Stimulated activated CD8-positive, alpha-beta memory T cell treated with anti-CD3 and anti-CD28 coated beads, Interleukin-15, amount 100 ng/mL, for 4 hours (primary cell): Measurements from ENCODE around the gene FSTL4.
"Not testable (repeated sequence)": the region's sequence is repeated elsewhere in the genome, so short reads cannot be mapped to it uniquely, and the experiment has no call there.

Experiments
- DNase-seq, 2 donors: peaks; one replicate each; pipeline ENCODE4 v3.0.0-alpha.2; 2020; ENCODE audit warnings: low read depth in 2 of 2

The FSTL4 gene

DNA sequence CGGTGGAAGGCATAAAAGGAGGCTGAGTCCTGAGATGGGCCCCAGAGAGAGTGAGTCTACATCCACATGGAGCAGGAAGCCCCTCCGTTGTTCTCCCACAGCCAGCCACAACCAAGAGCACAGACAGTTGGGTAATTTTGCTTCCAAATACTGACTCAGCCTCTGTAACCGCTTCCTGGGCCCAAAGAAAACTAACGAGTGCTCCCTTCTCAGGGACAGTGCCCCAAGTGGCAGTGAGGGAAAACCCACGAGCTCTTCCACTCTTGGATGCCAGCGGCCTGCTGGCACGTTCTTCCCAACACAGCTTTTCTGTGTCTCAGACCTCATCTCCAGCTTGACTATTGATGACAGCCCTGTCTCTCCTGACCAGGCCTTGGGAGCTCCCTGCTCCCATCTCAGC is 207.6 kb downstream of the FSTL4 start:
- DNase-seq = no peak

DNA sequence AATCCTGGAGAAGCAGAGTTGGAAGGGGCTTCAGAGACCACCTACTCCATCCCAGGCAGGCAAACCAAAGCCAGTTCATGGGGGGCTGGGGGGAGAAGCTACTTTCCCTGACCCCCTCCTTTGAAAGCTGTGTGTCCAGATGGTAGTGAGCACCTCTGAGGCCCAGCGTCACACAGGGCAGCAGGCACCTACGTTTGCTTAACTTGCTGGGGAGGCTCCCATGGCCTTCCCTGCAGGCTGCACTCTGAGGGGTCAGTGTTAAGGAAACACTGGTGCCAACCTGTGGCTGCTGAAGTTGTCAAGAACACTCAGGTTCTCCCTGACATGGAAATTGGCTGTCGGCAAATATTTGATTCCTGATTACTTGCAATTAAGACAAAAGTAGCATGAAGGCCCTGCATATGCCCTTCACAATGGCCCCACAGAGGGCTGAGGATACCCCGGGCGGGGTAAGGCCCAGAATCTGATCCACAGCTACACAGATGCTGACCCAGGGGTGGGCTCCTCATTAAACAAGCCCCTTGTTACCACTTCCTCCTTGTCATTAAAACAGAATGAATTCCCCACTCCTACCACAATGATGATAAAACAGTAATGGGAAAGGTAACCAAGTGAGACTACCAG is 208.5 kb downstream of the FSTL4 start:
- no peak for DNase-seq

DNA sequence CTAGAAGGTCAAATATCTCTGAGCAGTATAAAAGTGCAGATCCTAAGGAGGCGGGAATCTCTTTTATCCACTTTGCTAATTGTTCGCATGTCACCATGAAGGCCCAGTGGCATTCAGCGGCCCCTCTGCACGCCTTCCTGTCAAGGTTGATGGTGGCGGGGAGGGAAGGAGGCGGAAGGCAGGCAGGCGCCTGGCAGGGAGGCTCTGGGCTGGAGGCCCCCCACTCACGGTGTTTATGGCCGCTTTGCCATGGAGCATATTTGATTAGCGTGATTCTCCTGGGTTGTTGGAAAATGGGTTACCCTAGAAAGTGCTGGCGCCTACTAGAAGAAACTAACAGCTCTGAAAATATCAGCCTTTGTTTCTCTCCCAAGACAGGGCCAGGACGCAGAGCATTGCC is 209.6 kb downstream of the FSTL4 start:
- DNase-seq = no peak

DNA sequence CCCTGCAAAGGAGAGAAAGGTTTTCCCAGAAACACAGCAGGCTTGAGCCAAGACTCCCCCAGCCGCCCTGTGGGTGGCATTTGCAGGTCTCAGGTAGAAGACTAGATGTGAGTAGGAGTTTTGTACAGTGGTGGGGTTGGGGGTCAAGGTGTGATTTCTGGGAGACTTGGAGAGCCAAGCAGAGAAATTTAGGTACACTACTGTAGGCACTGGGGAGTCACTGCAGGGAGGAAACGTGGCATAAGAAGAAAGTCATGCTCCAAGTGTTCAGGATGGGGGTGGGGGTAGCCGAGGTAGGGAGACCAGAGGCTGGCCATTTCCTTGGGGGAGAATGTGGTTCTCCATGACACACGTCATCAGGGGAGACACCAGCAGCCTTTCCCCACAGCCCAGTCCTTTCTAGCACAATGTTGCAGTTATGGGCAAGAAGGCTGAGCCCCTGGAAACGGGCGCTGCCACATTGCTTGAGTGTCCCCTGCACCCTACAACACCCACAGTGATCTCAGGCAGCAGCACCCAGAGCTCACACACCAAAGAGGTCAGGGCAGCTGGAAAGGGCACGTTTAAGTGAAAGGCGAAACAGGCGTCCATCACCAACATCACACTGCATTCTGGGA is 210.5 kb downstream of the FSTL4 start:
- no peak for DNase-seq

DNA sequence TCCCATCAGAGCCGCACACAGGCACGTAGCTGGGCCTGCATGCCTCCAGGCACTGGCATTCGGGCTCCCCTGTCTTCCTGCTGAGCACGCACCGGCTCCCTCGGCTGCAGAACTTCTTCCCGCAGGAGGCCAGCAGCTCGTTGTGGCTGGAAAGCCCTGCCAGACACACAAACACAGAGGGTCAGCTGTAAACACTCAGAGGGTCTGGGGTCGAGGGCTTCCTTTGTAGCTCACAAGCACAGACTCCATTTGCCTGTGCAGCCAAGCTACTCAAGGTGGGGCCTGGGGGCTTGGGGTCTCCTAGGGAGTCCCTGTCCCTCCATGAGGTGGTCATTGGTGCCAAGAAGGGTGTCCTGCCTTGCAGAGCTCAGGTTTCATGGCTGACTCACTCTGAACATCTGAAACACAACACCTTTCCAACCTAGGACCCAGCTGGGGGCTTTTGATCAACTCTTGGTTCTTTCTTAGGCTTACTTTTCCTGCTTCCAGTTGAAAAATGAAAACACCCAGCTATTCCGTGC is 211.4 kb downstream of the FSTL4 start:
- no peak for DNase-seq

DNA sequence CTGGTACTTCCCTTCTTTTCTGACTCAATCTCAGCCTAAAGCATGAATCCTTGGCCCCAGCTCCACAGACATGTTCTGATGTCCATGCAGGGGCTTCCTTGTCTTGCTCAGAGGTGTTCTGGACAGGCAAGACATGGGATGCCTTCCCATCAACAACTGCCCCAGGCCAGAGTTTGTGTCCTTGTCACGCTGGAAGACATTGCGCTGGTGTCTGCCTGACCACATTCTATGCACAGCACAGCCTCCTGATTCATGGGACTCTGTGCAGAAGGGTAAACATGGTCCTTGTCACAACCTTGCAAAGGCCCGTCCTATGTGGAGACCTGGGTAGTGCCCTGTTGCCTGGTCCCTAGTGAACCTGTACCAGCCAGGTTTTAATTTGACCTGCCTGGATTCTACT is 212.2 kb downstream of the FSTL4 start:
- DNase-seq = no peak

DNA sequence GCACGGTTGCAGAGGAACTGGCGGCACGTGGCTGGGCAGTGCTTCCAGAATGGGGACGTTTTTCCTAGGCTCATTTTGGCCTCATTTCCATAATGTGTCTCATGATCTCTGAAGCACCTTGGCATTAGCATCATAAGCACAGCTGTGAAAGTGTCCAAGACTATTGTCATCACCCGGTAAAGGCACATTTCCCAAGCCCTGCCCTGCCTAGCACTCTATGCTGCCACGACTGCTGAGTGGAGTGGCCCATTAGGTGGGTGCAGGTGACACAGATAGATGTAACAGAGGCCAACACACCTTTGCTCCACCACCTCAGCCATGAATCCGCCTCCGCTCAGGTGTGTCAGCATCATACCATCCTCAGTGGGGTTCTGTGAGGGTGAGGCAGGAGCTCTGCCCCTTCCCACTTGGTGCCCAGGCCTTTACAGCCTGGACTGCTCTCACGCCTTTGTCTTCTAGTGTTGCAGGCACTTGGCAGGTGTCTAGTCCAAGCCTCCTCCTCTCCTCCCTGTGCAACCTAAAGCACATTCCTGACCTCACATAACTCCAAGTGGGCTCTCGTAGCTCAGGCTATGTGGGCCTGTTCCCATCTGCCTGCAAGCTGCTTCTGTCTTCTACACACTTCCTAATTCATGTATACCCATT is 213.0 kb downstream of the FSTL4 start:
- no peak for DNase-seq

DNA sequence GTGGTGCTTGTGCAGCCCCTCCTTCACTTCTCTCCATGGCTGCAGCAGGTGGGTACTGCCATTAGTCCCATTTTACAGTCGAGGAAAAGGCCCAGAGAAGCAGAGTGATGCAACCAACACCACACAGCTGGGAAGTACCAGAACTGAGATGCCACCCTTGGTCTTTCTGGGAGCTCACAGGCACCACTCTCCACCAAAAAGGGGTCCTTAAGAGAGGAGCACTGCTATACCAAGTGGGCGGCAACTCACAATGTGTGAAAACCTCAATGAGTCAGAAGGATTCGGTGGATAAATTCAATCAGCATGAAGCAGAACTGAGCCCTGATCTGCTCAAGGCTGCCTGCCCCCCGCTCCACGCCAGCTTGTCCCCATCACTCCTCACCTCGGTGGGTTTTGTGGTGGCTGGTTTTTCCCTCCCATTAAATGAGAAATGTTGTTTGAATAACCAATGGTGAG is 213.7 kb downstream of the FSTL4 start:
- no peak for DNase-seq

DNA sequence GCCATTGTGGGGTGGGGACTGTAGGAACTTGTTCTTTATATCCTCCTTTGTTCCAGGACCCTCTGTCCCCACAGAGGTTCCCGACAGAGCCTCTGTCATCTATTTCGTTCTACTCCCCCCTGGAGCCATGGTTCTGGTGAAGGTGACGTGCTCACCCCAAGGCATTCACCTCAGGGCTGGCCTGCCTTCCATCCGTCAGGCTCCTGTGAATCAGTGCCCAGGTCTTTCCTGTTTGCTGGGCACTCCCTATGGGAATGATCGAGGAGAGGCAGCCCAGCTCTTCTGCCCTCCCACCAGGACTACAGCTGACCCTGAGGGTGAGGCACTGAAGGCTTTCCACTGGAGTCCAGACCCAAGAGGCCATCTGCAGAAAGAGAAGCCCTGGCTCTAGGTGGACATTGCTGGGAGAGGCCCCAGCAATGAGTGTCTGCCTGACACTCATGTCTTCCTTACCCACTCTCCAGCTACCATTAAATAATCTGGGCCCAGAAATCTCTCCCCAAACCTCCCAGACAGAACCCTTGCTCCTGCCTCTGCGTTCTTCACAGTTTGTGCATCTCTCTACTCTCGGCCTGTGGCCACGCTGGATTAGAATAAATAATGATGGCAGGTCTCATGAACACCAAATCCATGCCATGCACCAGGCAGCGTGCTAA is 214.2 kb downstream of the FSTL4 start:
- DNase-seq = no peak

DNA sequence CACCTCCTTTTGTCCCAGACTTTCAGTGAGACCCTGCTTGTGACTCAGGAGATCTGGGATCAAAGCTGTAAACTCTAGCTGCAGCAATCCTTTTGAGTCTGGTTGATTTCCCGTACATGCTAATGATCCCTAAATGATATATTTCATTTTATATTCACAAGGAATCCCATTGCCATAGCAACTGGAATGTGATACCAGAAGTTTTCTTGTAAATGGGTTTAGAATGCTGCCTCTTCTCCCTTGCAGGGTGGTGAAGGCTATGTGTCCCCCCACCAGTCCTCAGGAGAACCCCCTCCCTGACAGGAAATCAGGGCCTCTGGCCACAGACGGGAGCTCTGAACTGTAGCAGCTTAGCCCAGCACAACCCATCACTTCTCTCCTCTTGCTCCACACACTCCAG is 215.0 kb downstream of the FSTL4 start:
- DNase-seq = no peak

DNA sequence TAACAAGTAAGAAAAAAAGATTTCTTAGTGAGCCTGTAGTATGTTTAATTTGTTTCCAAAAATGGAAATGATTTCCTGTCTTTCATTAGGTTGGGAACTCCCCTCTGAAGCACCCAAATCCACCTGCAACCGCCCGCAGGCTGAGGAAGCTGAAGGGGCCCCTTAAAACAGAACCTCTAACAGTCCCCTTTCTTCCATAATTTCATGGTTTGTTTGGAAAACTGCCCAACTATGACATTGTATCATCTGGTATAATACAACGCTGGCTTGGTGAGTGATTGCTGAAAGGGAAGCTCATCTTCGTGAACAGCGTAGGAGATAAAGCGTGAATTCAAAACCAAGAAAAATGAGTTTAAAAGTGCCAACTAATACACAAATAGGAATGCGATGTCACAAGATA is 215.5 kb downstream of the FSTL4 start:
- DNase-seq = no peak

DNA sequence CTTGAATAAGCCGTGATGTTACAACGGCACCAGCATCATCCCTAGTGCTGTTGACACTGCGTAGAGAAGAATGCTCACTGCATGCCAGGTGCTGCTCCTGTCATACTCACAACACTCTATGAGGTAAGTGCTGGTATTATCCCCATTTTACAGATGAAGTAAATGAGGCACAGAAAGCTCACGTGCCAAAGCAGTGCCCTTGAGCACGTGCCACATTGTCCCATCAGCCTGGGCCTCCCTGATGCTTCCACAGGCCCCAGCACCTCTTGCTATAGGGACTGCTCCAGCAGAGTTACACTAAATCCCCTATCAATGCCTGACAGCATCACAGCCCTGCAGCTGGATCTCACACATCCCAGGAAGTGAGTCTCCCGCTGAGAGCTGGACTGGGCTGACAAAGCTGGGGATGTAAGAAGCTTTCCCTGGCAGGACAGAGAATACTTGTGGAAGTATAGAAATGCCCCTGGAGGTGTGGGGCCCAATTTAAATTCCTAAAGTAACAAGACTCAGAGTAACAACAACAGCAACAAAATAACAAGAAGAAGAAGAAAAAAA is 216.1 kb downstream of the FSTL4 start:
- DNase-seq = no peak

DNA sequence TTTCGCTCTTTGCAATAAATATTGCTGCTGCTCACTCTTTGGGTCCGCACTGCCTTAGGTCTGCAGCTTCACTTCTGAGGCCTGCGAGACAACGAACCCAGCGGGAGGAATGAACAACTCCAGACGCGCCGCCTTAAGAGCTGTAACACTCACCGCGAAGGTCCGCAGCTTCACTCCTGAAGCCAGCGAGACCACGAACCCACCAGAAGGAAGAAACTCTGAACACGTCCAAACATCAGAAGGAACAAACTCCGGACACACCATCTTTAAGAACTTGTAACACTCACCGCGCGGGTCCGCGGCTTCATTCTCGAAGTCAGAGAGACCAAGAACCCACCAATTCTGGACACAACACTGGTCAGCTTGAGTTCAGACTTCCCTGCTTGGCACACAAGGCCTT is 217.1 kb downstream of the FSTL4 start:
- DNase-seq = not testable (repeated sequence)

DNA sequence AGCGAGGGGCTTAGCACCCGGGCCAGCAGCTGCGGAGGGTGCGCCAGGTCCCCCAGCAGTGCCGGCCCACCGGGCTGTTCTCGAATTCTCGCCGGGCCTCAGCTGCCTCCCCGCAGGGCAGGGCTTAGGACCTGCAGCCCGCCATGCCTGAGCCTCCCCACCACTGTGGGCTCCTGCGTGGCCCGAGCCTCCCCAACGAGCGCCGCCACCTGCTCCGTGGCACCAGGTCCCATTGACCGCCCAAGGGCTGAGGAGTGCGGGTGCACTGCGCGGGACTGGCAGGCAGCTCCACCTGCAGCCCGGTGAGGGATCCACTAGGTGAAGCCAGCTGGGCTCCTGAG is 217.9 kb downstream of the FSTL4 start:
- DNase-seq = not testable (repeated sequence)

DNA sequence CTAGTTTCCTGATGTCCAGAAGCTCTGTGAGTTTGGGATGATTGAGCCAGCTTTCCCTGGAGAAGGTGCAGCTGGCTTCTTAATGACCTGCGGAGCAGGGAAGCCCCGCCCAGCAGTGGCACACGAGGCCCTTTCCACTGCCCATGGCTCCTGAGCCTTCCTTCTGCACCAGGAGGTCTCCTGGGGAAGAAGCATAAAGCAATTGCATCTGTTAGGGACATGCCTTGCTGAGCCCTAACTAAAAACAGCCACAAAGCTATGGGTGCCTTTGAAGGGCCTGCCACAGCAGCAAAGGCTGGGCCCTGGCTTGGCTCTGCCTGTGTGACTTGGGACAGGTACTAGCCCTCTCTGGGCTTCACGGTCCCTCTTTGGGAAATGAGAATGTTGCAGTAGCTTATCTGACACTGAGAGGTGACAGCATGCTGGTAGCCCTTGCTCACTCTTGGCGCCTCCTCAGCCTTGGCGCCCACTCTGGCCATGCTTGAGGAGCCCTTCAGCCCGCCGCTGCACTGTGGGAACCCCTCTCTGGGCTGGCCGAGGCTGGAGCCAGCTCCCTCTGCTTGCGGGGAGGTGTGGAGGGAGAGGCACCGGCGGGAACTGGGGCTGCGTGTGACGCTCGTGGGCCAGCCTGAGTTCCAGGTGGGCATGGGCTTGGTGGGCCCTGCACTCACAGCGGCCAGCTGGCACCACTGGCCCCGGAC is 218.4 kb downstream of the FSTL4 start:
- no peak for DNase-seq

DNA sequence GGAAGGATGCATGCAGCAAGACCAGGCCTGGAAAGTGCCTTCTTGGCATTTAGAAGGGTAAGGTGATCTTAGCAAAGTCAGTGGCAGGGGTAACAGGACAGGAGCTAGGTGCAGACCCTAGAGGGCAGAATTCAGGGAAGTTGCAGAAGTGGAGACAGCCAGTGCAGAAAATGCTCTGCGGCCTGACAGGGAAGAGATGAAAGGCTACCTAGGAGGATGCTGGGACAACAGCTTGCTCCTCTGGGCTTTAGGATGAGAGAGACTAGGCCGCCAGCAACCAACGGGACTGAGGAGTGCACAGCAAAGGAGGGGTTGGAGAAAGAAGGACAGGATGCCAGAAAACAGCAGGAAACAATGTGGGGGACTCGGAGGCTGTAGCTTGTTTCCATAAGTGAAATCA is 219.9 kb downstream of the FSTL4 start:
- DNase-seq = no peak

DNA sequence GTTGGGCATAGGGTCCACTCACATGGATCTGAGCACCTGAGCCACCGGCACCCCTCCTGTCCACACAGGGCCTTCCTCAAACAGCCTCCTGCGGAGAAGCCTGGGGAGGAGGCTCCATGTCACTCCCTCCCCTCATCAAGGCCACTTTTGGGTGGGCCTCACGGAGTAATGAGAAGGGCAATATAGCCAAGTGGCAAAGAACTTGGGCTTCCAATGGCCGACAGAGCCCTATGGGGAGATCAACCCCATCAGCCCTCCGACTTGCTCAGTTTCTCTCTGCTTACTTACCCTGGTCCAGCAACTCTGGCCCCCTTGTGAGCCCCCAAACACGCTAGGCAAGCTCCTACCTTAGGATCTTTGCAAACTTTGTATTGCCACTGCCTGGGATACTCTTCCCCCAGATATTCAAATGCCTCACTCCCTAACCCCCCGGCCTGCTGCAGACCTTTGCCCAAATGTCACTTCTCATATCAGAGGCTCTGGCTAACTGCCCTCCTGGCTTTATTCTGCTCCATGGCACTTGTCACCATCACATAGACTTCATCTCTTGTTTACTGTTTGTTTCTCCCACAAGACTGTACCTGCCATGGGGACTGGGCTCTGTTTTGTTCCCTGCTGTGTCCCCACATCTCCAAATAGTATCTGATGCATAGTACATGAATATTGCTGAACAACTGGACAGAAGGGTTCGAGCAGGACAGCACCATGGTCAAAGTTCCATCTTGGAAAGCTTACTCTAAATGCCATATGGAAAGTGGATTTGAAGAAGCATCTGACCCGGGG is 220.8 kb downstream of the FSTL4 start:
- DNase-seq = no peak

DNA sequence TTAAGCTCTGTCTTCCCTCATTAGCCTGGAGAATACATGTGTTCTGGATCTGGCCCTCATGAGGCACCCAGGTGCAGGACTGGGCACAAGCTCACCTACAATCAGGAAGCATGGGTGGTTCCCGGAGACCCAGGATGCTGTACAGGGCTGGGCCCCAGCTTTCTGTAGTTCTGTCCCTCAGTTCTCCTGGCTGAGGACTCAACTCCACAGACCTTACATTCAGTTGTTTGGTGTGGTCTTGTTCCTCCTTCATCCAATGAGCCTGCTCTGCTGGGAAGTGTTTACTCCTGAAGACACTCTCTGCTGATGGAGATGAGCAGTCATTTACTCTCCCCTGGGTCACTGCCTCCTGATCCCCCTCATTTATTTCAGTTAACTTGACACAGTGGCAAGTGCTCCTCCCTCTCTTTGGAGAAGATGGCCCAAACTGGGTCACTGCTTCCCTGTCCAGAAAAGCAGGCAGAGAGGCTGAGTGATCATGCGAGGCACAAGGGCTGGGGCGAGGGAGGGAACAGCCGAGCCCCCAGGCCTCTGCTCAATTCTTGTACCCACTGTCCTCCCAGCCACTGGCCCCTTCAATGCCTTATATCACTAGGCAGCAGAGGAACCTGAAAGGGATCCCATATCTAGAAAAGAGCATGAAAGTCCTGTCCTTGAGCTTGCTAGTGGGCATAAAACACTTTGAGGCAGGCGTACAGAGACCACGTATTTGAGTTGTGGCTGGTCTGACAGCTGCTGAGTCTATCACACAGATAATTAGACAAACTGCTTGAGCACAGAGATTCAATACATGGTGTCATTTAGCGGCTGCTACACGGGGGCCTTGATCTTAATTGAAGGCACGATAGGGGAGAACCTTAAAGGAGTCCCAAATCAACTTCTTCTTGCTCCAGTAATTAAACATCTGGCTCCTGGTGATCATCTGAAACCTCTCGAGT is 221.7 kb downstream of the FSTL4 start:
- DNase-seq = no peak

DNA sequence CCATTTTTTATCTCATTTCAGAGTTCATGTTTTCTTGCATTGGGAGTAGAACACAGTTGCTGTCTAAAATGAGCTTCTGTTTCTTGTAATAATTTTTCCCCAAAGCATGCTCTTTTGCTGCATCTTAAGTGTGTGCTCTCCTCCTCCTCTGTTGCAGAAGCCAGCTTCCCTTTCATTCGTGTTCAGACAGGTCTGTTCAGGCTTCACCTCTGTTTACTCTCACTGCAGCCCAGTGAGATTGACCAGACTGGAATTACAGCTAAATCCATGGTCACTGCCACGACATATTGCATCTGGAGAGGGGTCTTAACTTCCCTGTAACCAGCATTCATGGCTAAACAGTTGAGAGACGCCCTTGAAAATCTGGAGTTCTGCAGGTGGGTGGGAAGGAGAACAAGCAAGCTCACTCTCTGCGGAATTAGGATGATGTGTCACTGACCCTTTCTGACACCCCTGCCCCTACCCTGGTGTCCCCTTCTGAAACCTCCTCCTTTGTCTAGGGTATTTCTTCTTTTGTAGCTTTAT is 223.2 kb downstream of the FSTL4 start:
- DNase-seq = no peak

DNA sequence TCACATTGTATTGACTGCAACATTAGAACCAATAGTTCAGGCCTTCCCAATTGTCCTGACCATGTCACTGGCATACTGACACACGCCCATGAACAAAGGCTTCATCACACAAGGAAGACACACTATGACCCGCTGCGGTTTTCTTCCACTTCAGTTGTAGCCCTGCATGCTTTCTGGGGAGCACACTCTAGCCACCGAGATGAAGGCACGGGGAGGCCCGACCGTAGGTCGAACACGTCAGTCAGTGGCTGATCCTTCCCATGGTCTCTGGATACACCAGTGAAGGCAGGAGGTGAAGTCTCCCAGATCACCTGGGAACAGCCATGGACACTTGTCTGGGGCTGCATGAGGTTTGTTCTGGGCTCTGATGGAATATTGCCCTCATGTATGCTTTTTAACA is 224.7 kb downstream of the FSTL4 start:
- DNase-seq = no peak
